Cerebellar cortex (tissue), 1 donor: ENCODE data around the gene NUCB1.

ENCODE experiments used
- DNase-seq: peaks from one replicate; pipeline ENCODE4 v3.0.0-alpha.2; 2015; ENCODE audit warnings: low spot score

The NUCB1 gene

GRCh38 chr19:48934837-48935236 is 34.7 kb downstream of the NUCB1 start:
- DNase-seq, result peak; percentile 42

DNA sequence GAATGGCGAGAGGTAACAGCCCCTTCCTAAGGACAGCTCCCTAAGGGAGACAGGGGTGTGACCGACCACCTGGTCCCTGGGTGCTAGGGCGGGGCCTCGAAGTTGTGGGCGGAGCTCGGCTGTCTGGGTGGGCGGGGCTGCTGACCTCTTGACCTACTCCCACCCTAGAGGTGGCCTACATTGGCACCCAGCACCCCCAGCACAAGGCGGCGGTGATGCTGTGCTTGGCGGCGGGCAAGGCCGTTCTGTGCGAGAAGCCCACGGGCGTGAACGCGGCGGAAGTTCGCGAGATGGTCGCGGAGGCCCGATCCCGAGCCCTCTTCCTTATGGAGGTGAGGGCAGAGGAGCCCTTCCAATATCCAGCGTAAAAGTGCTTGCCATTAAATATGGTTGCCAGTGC is 35.8 kb downstream of the NUCB1 start:
- no peak for DNase-seq

DNA sequence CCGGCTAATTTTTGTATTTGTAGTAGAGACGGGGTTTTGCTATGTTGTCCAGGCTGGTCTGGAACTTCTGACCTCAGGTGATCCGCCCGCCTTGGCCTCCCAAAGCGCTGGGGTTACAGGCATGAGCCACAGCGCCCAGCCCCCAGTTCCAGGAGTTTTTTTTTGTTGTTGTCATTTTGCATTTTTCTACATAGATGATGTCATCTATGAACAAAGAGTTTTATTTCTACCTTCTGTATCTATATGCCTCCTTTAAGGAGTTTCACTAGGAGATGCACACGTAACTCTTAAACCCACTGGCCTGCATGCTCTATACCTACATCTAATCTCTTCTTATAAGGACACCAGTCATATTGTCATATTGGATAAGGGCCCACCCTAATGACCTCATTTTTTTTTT is 38.1 kb downstream of the NUCB1 start:
- no peak for DNase-seq

- DNase-seq, result no peak
Measured at GRCh38 chr19:48940902-48941301, 40.8 kb downstream of the NUCB1 start.

DNA sequence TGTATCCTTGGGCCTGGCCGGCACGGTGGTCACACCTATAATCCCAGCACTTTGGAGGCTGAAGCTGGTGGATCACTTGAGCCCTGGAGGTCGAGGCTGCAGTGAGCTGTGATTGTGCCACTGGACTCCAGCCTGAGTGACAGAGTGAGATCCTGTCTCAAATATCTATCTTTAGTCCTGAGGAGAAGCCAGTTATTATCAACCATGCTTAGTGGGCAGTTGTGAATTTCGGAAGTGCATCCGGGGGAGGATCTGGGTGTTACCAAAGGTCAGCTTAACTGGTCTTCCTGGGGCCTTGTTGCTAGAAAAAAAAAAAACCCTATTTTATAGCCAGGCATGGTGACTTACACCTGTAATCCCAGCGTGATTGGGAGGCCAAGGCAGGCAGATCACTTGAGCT is 43.0 kb downstream of the NUCB1 start:
- DNase-seq, result no peak

DNA sequence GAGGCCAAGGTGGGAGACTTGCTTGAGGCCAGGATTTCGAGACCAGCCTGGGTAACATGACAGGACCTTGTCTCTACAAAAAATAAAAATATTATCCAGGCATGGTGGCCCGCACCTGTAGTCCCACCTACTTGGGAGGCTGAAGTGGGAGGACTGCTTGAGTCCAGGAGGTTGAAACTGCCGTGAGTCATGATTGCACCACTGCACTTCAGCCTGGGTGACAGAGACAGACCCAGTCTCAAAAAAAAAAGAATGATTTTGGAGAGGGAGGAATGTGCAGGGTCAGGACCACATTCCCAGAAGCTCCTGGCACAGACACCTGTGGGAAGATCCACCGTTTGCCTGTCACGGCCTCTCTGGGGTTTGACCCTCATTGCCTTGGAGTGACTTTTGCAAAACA is 45.3 kb downstream of the NUCB1 start:
- DNase-seq, result no peak

- DNase-seq, result no peak
Measured at GRCh38 chr19:48945817-48946216, 45.7 kb downstream of the NUCB1 start.

DNA sequence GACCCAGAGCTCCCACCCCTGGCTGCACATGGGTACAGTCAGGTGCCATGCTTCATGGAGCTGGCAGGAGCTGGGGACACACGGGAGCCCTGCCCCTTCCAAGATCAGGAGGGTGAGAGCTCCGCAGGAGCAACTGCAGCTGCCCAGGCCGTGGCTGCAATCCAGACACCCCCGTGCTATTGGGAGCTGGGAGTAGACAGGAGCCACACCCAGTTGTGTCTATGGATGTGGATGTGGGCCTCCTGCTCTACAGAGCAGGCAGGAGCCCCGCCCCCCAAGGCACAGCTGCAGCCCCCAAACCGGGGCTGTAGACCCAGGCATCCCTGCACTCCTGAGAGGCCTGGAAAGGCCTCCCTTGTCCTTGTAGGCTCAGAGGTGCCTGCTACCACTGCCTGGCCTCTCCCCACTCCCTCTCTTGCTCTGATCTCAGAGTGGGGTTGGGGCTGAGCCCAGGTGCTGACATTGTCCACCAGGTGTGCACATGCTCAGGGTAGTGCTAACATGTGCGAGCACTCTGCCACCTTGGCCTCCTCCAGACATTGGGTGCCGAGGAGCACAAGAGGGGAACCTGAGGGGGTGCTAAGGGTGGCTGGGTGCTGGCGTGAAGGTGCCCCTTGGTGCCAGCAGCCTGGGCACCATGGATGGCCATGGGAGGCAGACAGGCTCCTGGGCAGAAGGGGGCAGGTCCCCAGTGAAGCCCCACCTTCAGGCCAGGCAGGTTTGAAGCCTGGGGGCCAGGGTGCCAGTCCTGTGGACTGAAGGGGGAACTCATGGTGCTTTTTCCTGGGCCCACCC is 46.5 kb downstream of the NUCB1 start:
- DNase-seq, result no peak

DNA sequence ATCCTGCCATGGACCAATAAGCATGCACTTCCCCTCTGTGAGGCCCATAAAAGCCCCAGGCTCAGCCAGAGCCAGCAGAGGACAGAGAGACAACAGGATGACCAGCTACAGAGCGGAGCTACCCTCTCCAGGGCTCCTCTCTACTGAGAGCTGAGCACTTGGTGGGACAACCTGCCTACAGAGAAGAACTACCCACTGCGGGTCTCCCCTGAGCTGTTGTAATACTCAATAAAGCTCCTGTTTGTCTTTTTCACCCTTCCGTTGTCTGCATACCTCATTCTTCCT is 47.1 kb downstream of the NUCB1 start:
- DNase-seq, result no peak

GRCh38 chr19:48950159-48950558 is 50.0 kb downstream of the NUCB1 start:
- no peak for DNase-seq

GRCh38 chr19:48950830-48951519 is 50.9 kb downstream of the NUCB1 start:
- no peak for DNase-seq

GRCh38 chr19:48953141-48953540 is 53.0 kb downstream of the NUCB1 start:
- DNase-seq, result no peak

DNA sequence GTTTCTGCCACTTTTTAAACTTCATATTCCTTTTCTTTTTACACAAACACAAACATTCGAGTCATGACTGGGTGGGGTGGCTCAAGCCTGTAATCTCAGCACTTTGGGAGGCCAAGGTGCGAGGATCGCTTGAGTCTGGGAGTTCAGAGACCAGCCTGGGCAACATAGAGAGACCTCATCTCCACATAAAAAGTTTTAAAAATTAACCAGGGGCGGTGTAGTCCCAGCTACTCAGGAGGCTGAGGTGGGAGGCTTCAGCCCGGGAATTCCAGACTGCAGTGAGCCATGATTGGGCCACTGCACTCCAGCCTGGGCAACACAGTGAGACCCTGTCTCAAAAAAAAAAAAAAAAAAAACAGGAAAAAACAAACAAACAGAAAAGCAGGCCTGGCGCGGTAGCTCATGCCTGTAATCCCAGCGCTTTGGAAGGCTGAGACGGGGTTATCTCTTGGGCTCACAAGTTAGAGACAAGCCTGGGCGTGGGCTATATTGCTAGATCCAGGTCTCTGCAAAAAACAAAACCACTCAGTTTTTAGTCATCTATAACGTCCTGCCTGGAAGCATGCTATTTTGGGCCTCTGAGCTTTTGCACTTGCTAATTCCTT is 54.0 kb downstream of the NUCB1 start:
- no peak for DNase-seq

DNA sequence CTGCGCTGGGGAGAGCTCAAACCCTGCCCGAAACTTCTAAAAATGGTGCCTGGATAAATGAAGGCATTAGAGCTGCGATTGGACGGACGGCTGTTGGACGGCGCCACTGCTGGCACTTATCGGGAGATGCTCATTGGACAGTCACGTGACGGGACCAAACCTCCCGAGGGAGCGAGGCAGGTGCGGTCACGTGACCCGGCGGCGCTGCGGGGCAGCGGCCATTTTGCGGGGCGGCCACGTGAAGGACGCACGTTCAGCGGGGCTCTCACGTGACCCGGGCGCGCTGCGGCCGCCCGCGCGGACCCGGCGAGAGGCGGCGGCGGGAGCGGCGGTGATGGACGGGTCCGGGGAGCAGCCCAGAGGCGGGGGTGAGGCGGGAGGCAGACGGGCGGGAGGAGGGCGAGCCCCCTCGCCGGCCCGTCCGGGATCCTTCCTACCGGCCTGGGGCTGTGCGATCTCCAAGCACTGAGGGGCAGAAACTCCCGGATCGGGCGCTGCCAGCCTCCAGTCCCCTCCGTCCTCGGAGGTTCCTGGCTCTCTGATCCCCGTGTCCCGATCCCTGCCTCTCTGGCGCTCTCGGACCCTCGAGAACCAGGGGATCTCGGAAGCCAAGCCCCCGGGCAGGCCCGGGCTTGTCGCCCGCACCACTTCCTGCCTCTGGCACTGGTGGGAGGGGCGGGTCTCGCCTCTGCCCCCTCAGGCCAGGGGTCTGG is 54.6 kb downstream of the NUCB1 start, which contains the start of gene BAX:
Gene BAX, plus strand, starts transcription at position 281 of the 713 bp plus-strand sequence. Its CDS starts 54 bp downstream, at position 335.
- peak; percentile 96 for DNase-seq

GRCh38 chr19:48955308-48955958 is 55.3 kb downstream of the NUCB1 start:
- DNase-seq, result no peak

- no peak for DNase-seq
Measured at GRCh38 chr19:48958006-48958405, 57.9 kb downstream of the NUCB1 start.

GRCh38 chr19:48959341-48960239 is 59.5 kb downstream of the NUCB1 start:
- no peak for DNase-seq

DNA sequence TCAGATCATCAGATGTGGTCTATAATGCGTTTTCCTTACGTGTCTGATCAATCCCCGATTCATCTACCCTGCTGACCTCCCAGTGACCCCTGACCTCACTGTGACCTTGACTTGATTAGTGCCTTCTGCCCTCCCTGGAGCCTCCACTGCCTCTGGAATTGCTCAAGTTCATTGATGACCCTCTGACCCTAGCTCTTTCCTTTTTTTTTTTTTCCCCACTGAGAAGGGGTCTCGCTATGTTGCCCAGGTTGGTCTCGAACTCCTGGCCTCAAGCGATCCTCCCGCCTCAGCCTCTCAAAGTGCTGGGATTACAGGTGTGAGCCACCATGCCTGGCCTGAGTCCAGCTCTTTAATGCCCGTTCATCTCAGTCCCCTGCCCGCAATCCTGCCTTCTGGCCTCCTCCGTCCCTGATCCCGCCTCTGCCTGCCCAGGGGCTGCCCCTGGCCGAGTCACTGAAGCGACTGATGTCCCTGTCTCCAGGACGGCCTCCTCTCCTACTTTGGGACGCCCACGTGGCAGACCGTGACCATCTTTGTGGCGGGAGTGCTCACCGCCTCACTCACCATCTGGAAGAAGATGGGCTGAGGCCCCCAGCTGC is 61.0 kb downstream of the NUCB1 start:
- DNase-seq, result peak; percentile 26

- DNase-seq, result no peak
Measured at GRCh38 chr19:48961673-48962028, 61.5 kb downstream of the NUCB1 start.

- peak; percentile 62 for DNase-seq
Measured at GRCh38 chr19:48962029-48962848, 62.1 kb downstream of the NUCB1 start.
